ENCODE measurements around the gene CCL26.
"Not testable (repeated sequence)": the region's sequence is repeated elsewhere in the genome, so short reads cannot be mapped to it uniquely, and the experiment has no call there.

CCL26 gene

DNA sequence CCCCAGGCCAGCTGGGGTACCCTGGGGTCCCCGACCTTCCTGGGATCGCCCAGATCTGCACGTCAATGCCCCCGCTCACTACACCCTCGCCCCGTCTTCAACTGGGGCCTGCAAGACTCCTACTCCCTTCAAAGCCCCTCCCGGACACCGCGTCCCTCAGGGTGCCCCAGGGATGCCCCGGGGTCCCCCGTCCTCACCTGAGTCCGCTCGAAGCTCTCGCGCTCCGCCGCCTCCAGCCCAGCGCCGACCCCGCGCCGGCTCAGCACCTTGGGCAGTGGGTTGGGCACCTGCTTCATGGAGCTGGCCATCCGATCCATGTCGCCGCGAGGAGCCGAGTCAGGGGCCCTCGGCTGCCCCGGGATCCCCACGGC, 33.4 kb downstream of the CCL26 start, which contains the start of gene HIP1:
HIP1 (minus strand) TSS at position 338 of the 371 bp plus-strand sequence; CDS start at position 317, 21 bp downstream.
- no peak for DNase-seq

DNA sequence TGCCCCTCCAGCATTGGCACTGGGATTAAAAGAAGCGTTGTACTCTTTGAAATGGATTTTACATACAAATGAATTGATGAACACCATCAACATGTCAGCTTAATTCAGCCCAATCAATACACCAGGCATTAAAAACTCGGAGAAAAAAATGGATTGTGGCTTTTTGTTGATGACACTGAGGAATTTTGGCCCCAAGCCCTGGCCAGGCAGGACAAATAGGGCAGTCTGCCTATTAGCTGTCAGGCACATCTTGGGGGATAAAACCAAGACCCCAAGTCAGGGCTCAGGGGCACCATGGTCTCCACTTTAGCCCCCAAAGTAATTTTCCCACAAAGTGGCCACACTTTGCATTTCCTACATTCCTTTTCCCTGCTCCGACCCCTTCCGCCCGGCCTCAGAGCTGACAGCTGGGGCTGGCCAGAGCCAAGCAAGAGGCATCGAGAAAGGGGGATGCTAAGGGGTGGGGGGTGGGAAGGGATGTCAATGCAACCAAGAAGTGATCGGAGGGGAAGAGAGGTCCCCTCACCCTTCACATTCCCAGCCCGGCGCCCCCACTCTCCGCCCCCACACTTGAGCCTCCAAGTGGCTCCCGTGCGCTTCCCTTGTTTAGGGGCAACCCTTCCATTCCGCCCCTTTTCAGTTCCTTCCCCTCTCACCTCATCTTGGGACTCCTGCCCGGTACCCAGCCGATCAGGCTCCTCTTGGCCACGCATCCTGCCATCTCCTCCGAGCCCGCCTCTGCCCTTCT, 34.0 kb downstream of the CCL26 start:
- DNase-seq: no peak

DNA sequence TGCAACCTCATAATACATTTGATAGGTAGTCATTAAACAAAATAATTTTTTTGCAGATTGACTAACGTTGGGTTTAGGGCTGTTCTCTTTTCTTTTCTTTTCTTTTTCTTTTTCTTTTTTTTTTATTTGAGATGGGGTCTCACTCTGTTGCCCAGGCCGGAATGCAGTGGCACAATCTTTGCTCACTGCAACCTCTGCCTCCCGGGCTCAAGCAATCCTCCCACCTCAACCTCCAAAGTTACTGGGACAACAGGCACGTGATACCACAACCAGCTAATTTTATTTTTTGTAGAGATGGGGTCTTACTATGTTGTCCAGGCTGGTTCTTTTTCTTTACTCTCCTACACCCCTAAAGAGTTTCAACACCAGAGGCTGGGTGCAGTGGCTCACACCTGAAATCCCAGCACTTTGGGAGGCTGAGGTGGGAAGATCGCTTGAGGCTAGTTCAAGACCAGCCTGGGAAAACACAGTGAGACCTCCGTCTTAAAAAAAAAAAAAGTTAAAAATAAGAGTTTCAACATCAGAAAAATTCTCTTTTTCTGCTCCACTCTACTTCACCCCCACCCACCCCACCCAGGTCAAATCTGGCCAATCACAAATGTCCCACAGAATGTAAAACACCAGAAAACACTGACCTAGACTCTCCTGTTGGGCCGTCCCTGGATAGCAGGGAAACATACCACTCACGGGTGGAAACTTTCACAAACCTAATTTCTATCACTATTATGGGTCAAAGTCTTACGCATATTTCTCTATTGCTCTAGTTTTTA, 36.2 kb downstream of the CCL26 start:
- DNase-seq: no peak

DNA sequence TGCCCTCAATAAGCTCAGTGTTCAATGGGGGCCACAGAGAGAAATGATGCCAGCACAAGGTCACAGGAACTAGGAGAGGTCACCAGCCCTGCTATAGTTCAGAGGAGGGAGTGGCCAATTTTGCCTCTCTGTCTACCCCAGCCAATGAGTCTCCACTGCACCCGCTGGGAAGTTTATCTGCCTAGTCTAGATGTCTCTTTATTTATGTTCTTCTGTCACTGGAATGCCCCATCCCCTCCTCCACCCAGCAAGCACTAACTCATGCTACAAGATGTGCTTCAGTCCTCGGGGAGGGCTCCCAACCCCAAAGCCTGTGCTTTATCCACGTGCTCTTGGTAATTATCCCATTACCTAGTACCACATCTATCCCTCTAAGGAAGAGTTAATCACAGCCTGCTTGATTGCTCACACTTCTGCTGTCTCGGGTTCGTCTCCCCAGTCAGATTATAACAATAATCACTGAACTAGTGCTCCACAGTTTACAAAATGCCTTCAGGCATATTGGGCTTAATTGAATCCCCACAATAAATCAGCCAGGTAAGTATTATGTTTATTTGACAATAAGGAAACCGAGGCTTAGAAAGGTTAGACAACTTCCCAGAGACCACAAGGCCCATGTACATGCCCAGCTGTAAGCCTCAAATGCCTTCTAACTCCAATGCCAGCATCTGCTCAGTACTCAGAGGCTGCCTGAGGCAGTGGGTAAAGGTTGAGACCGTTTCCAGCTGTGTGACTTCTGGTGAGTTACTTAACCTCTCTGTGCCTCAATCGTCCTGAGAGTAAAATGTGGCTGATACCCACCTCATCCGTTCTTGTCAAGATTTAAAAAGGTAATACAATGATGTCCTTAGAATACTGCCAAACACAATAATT, 37.2 kb downstream of the CCL26 start:
- no peak for DNase-seq

DNA sequence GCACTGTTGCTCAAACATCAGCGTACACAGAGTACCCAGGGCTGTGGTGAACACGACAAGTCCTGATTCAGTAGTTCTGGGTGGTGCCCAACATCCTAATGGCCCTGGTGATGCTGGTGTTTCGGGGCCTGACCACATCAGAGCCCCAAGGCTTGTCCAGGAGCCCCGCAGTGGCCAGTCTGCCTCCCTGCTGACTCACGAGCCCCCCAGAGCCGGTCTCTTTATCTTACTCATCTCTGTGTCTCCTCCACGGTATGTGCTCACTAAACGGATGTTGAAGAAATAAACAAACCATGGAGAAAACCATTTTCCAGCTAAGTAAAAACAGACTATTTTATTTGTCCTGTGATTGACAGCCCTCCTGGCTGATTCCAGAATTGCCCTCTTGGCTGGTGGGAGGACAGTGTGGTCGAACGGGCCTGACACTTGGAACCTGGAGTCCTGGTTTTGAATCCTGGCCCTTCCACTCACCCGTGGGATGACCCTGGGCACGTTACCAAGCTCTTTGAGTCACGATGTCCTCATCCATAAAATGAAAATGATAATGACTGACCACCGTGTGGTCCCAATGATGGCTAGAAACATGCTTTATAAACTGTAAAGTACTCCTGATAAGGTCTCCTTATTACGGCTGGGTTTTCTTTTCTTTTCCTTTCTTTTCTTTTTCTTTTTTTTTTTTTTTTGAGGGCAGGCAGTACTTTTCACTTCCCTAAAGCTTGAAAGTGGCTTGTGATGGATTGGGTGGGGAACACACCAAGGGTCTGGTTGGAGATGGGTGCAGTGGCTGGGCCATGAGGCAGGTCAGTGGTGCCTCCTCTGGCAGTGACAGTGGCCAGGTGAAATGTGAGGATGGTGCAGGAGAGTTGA, 39.0 kb downstream of the CCL26 start:
- DNase-seq: no peak

DNA sequence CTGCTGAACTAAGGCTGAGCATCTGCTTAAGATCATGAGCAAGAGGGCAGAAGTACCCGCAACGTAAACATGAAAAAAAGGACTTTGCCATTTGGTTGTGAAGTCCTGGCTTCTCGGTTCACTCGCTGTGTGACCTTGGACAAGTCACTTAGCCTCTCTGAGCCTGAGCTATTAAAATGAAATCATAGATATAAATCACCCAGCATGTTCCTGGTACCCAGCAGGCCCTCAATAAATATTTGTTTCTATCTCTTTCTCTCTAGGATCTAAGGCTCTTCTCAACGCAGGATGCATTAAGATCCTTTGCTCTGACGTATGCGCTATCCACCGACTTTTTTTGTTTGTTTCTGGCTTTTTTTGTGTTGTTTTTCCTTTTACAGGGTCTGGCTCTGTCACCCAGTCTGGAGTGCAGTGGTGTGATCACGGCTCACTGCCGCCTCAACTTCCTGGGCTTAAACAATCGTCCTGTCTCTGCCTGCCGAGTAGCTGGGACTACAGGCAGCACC, 39.9 kb downstream of the CCL26 start:
- DNase-seq: no peak

DNA sequence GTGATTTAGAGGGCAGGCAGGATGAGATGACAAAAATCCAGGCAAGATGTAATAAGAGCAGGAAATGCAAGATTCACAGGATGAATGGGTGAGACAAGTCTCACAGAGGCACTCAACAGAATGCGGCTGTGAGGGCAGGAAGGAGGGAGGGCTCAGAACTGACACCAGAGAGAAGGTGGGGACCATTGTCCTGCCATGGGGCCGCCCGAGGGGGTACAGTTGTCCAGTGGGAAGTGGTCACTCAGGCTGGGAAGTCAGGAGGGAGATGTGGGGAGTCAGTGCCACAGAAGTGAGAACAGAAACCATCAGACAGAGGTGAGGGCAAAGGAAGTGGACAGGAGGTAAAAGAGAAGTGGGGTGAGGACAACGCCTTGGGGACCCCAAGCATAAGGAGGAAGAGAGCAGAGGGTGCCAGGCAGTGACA, 42.1 kb downstream of the CCL26 start:
- DNase-seq: no peak

DNA sequence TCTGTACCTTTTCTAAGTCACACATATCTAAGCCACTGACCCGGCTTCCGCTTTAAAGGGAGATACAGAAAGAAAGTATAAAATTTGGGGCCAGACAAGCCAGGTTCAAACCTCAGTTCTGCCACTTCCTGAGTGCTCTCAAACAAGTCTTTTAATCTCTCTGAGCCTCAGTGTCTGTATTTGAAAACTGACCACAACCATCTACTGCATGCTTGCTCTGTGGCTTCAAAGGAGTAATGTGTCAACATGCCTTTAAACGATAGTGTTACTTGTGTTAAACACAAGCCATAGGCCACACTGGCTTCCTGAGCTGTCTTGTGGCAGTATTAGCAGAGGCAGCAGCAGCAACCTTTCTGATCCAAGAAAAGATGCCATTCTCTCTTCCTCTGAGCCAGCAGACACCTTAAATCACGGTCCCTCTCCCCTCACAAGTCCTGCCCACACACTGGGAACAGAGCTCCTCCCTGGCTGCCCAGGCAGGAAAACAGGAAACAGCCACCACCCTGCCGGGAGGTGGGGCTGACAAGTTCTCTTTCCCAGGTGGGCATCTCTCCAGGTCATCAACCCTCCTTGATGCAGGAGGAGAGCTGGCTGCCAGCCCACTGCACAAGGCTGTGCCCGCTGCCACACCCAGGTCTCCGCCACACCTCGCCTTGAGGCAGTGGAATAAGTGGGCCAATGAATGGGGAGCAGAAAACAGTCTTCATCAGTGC, 44.0 kb downstream of the CCL26 start:
- DNase-seq: no peak

DNA sequence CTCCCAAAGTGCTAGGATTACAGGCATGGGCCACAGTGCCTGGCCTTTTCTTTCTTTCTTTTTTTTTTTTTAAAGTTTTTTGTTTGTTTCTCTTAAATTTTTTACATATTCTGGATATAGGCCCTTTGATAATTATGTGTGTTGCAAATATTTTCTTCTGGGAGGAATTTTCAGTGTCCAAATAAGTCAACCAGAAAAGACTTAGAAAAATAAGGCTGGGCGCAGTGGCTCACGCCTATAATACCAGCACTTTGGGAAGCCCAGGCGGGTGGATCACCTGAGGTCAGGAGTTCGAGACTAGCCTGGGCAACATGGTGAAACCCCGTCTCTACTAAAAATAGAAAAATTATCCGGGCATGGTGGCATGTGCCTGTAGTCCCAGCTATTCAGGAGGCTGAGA, 44.7 kb downstream of the CCL26 start:
- DNase-seq: not testable (repeated sequence)

DNA sequence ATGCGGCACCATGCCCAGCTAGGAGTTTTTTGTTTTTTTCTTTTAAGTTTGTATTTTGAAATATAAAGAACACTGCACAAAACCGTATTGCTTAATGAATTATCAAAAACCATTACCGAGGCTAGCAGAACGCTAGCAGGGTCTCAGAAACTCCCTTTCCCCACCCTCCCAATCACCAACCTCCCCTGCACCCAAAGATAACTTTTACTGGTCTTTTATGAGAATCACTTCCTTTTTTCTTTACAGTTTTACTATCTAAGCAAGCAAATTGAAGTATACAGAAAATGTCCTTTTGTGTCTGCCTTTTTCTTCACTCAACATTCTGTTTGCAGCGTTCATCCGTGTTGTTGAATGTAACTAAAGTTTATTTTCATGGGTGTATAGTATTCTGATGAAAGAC, 46.7 kb downstream of the CCL26 start:
- DNase-seq: no peak

DNA sequence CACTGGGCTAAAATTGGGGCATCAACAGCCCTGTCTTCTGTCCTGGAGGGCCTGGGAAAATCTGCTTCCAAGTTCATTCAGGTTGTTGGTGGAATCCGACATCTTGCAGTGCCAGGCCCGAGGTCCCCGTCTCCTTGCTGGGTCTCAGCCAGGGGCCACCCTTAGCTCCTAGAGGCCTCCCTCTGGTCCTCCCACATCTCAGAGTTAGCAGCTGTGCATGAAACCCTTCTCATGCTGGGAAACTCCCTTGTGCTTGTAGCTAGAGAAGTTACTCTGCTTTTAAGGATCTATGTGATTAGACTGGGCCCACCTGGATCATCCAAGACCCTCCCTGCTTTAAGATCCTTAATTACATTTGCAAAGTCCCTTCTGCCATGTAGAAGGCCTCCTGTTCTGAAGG, 48.6 kb downstream of the CCL26 start:
- no peak for DNase-seq

DNA sequence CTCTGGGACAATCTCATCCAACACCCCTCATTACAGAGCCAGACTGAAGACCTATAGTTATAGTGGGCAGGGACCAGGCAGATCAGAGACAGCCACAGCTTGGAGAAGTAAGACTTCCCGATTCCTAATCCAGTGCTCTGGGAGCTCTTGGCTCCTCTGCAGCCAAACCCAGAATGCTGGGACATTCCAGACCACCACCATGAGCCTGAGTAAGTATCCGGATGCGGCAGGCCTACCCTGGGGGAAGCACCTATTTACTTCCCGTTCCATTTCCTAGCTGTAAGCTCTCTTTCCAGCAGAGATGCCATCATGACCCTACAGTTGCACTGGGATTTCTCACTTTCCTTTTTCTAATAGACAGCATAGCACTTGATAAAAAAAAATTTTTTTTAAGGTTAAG, 49.6 kb downstream of the CCL26 start:
- DNase-seq: no peak

DNA sequence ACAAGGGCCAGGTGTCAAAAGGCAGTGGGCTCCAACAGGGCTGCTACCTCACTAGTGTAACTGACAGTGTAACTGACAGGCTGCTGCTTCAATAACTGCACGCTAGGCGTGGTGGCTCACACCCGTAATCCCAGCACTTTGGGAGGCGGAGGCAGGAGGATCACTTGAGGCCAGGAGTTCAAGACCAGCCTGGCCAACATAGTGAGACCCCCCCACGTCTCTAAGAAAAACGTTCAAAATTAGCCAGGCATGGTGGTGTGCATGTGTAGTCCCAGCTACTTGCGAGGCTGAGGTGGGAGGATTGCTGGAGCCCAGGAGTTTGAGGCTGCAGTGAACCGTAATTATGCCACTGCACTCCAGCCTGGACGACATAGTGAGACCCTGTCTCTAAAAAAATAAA, 50.1 kb downstream of the CCL26 start:
- DNase-seq: not testable (repeated sequence)

DNA sequence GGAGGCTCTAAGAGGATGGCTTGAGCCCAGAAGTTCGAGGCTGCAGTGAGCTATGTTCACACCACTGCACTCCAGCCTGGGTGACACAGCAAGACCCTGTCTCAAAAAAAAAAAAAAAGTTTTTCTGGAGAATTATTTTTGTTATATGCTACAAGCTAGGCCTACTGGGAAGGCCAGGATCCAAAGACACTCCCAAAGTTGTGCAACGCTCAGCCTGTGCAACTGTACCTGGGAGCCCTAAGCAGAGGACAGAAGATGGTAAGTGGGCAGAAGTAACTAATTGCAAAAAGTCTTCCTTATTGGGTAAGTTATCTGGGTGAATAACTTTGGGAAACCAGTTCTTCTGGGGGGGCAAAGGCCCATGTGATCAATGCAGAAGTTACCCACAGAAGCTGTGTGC, 50.6 kb downstream of the CCL26 start:
- DNase-seq: no peak

DNA sequence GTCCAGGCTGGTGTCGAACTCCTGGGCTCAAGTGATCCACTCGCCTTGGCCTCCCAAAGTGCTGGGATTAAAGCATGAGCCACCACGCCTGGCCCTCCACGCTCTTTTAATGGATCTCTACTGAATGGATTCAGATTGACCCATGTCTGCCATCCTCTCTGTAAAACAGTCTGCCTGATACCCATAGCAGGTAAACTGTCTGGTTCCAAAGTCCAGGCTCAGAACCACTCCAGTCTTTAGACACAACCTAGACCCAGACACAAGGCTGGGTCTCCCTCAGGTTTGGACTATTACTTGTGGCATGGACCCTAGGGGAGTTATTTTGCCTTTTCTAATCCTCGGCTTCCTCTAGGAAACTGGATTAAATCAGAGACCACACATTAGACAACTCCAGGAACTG, 52.4 kb downstream of the CCL26 start:
- DNase-seq: no peak

Data from NCI-H1417 treated with DMSO at 0.1 percent for 48 hours (cell line).